HEK293 (cell line): Measurements from ENCODE around the gene SEPTIN5.

ENCODE experiments used
- CTCF ChIA-PET: fragments of 350-600 bp; formaldehyde crosslinking; extraction: SDS; loops from one replicate; lab custom pipeline; 2021; ENCODE audit warnings: antibody characterized with exemption; lab: Yijun Ruan, JAX
- POLR2A ChIA-PET: fragments of 300-600 bp; formaldehyde crosslinking; extraction: SDS; loops from one replicate; lab custom pipeline; 2020; ENCODE audit warnings: antibody characterized with exemption, inconsistent platforms; lab: Yijun Ruan, JAX
- H3K27ac ChIP-seq: fragments of 200-500 bp; sonication (Bioruptor generic); 2 replicates; pipeline ENCODE4 v1.5.1; 2014; ENCODE audit warnings: low read depth, low read length, control low read depth, inconsistent platforms; ENCODE audit errors: extremely low read depth
- H3K36me3 ChIP-seq, 2 experiments: fragments of 200-500 bp in 1 of 2; sonication (Bioruptor generic) in 1 of 2; 1 replicate in 1 of 2; 2 replicates in 1 of 2; pipeline ENCODE4 v1.5.1; 2014 to 2017; ENCODE audit warnings: inconsistent platforms in 2 of 2, low read length in 2 of 2; ENCODE audit not compliant: control insufficient read depth in 2 of 2, insufficient read depth in 1 of 2
- H3K4me1 ChIP-seq: fragments of 200-500 bp; sonication (Bioruptor generic); 2 replicates; pipeline ENCODE4 v1.5.1; 2014; ENCODE audit warnings: mild to moderate bottlenecking, low read length, inconsistent platforms; ENCODE audit not compliant: control insufficient read depth, insufficient read depth
- H3K4me3 ChIP-seq: 2 replicates; pipeline ENCODE4 v1.5.1; 2011; ENCODE audit warnings: low read depth, mild to moderate bottlenecking, control low read depth, low read length, moderate library complexity
- H3K9me3 ChIP-seq: fragments of 200-500 bp; sonication (Bioruptor generic); 2 replicates; pipeline ENCODE4 v1.5.1; 2014; ENCODE audit warnings: low read depth, low read length, inconsistent platforms; ENCODE audit not compliant: control insufficient read depth, insufficient read depth
- MYNN ChIP-seq: fragments of 450-650 bp; formaldehyde crosslinking; IDR thresholded peaks from 2 replicates; pipeline ENCODE4 v1.5.1; 2016; ENCODE audit warnings: missing biosample characterization, missing genetic modification characterization, borderline replicate concordance
- SCRT2 ChIP-seq: fragments of 450-650 bp; formaldehyde crosslinking; IDR thresholded peaks from 2 replicates; pipeline ENCODE4 v1.5.1; 2016; ENCODE audit warnings: missing biosample characterization, missing genetic modification characterization
- TCF7L2 ChIP-seq: IDR thresholded peaks from 2 replicates; pipeline ENCODE4 v1.6.1; 2011; ENCODE audit warnings: low read depth, mild to moderate bottlenecking, inconsistent platforms, low read length, moderate library complexity, borderline replicate concordance
- YY2 ChIP-seq: fragments of 450-650 bp; formaldehyde crosslinking; IDR thresholded peaks from 2 replicates; pipeline ENCODE4 v1.5.1; 2016; ENCODE audit warnings: missing biosample characterization, missing genetic modification characterization
- ZBTB21 ChIP-seq: fragments of 450-650 bp; formaldehyde crosslinking; IDR thresholded peaks from 2 replicates; pipeline ENCODE4 v1.5.1; 2017; ENCODE audit warnings: missing biosample characterization, missing genetic modification characterization
- ZBTB48 ChIP-seq: fragments of 450-650 bp; formaldehyde crosslinking; IDR thresholded peaks from 2 replicates; pipeline ENCODE4 v1.5.1; 2016; ENCODE audit warnings: missing biosample characterization, missing genetic modification characterization
- ZFP41 ChIP-seq: fragments of 450-650 bp; formaldehyde crosslinking; IDR thresholded peaks from 2 replicates; pipeline ENCODE4 v1.5.1; 2016; ENCODE audit warnings: missing biosample characterization, missing genetic modification characterization, borderline replicate concordance
- ZNF302 ChIP-seq: fragments of 450-650 bp; formaldehyde crosslinking; IDR thresholded peaks from 2 replicates; pipeline ENCODE4 v1.5.1; 2016; ENCODE audit warnings: missing biosample characterization, missing genetic modification characterization, low read depth
- ZNF341 ChIP-seq: fragments of 450-650 bp; formaldehyde crosslinking; IDR thresholded peaks from 2 replicates; pipeline ENCODE4; 2016; ENCODE audit warnings: low read depth, missing biosample characterization, missing genetic modification characterization
- ZNF416 ChIP-seq: fragments of 450-650 bp; formaldehyde crosslinking; IDR thresholded peaks from 2 replicates; pipeline ENCODE4 v1.5.1; 2016; ENCODE audit warnings: missing biosample characterization, missing genetic modification characterization
- ZNF423 ChIP-seq: fragments of 450-650 bp; formaldehyde crosslinking; IDR thresholded peaks from 2 replicates; pipeline ENCODE4 v1.5.1; 2016; ENCODE audit warnings: missing biosample characterization, missing genetic modification characterization
- ZNF521 ChIP-seq: fragments of 450-650 bp; formaldehyde crosslinking; IDR thresholded peaks from 2 replicates; pipeline ENCODE4 v1.5.1; 2017; ENCODE audit warnings: missing biosample characterization, mild to moderate bottlenecking, missing genetic modification characterization
- ZNF530 ChIP-seq: fragments of 450-650 bp; formaldehyde crosslinking; IDR thresholded peaks from 2 replicates; pipeline ENCODE4 v1.5.1; 2016; ENCODE audit warnings: low read depth, missing biosample characterization, missing genetic modification characterization
- ZNF548 ChIP-seq: fragments of 450-650 bp; formaldehyde crosslinking; IDR thresholded peaks from 2 replicates; pipeline ENCODE4 v1.5.1; 2016; ENCODE audit warnings: missing biosample characterization, missing genetic modification characterization
- ZNF555 ChIP-seq: fragments of 450-650 bp; formaldehyde crosslinking; conservative IDR thresholded peaks from 2 replicates; pipeline ENCODE4 v1.5.1; 2017; ENCODE audit warnings: missing biosample characterization, mild to moderate bottlenecking, missing genetic modification characterization, inconsistent platforms
- ZNF610 ChIP-seq: fragments of 450-650 bp; formaldehyde crosslinking; IDR thresholded peaks from 2 replicates; pipeline ENCODE4 v1.5.1; 2016; ENCODE audit warnings: missing biosample characterization, missing genetic modification characterization, borderline replicate concordance
- ZNF654 ChIP-seq: fragments of 450-650 bp; formaldehyde crosslinking; IDR thresholded peaks from 2 replicates; pipeline ENCODE4 v1.5.1; 2016; ENCODE audit warnings: low read depth, missing biosample characterization, missing genetic modification characterization
- ZSCAN23 ChIP-seq: fragments of 450-650 bp; formaldehyde crosslinking; IDR thresholded peaks from 2 replicates; pipeline ENCODE4 v1.5.1; 2016; ENCODE audit warnings: missing biosample characterization, missing genetic modification characterization
- ZSCAN30 ChIP-seq: fragments of 450-650 bp; IDR thresholded peaks from 2 replicates; pipeline ENCODE4 v1.5.1; 2018; ENCODE audit warnings: missing biosample characterization, mild to moderate bottlenecking, missing genetic modification characterization, moderate library complexity
- TF ChIP-seq, protein P1 (sequence below): fragments of 450-650 bp; formaldehyde crosslinking; IDR thresholded peaks from 2 replicates; pipeline ENCODE4 v1.5.1; 2016; ENCODE audit warnings: missing biosample characterization, missing genetic modification characterization
- TF ChIP-seq, protein P2 (sequence below): IDR thresholded peaks from 2 replicates; pipeline ENCODE4 v1.6.1; 2011; ENCODE audit warnings: mild to moderate bottlenecking, low read depth, low read length, borderline replicate concordance
- TF ChIP-seq, protein P3 (sequence below): fragments of 450-650 bp; formaldehyde crosslinking; IDR thresholded peaks from 2 replicates; pipeline ENCODE4 v1.5.1; 2016; ENCODE audit warnings: missing biosample characterization, missing genetic modification characterization
- TF ChIP-seq, protein P4 (sequence below): fragments of 450-650 bp; formaldehyde crosslinking; IDR thresholded peaks from 2 replicates; pipeline ENCODE4 v1.5.1; 2016; ENCODE audit warnings: missing biosample characterization, missing genetic modification characterization
- TF ChIP-seq, protein P5 (sequence below): fragments of 450-650 bp; formaldehyde crosslinking; IDR thresholded peaks from 2 replicates; pipeline ENCODE4 v1.5.1; 2016; ENCODE audit warnings: missing biosample characterization, missing genetic modification characterization

SEPTIN5 gene

DNA sequence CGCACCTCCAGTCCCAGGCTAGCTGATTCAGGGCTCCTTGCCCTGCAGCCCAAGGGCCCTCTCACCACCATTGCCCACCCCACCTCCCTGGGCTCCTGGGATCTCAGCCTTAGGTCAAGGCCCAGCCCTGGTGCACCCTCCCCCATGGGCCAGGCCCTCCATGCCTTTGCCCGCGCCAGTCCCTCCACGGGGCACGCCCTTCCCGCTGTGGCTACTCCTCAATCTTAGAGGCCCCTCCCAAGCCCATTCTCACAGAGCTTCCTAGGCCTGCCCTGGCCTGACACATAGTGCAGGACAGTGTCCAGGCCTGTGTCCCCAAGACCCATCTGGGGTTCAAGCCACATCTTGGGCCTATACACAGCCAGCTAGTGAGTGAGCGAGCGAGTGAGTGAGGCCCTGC lies 15.9 kb downstream of the SEPTIN5 start (continued):
- TF ChIP-seq ZFP41 (tag by site-specific recombination) (no peak), ZNF548 (tag by site-specific recombination) (no peak), YY2 (tag by site-specific recombination) (no peak), ZNF521 (no peak), ZNF302 (tag by site-specific recombination) (no peak), MYNN (tag by site-specific recombination) (no peak), TCF7L2 (no peak), ZNF555 (tag by site-specific recombination) (no peak), ZNF423 (tag by site-specific recombination) (no peak), ZBTB48 (tag by site-specific recombination) (no peak)
- TF ChIP-seq, protein P1, sequence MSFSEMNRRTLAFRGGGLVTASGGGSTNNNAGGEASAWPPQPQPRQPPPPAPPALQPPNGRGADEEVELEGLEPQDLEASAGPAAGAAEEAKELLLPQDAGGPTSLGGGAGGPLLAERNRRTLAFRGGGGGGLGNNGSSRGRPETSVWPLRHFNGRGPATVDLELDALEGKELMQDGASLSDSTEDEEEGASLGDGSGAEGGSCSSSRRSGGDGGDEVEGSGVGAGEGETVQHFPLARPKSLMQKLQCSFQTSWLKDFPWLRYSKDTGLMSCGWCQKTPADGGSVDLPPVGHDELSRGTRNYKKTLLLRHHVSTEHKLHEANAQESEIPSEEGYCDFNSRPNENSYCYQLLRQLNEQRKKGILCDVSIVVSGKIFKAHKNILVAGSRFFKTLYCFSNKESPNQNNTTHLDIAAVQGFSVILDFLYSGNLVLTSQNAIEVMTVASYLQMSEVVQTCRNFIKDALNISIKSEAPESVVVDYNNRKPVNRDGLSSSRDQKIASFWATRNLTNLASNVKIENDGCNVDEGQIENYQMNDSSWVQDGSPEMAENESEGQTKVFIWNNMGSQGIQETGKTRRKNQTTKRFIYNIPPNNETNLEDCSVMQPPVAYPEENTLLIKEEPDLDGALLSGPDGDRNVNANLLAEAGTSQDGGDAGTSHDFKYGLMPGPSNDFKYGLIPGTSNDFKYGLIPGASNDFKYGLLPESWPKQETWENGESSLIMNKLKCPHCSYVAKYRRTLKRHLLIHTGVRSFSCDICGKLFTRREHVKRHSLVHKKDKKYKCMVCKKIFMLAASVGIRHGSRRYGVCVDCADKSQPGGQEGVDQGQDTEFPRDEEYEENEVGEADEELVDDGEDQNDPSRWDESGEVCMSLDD (tag by site-specific recombination) = no peak

DNA sequence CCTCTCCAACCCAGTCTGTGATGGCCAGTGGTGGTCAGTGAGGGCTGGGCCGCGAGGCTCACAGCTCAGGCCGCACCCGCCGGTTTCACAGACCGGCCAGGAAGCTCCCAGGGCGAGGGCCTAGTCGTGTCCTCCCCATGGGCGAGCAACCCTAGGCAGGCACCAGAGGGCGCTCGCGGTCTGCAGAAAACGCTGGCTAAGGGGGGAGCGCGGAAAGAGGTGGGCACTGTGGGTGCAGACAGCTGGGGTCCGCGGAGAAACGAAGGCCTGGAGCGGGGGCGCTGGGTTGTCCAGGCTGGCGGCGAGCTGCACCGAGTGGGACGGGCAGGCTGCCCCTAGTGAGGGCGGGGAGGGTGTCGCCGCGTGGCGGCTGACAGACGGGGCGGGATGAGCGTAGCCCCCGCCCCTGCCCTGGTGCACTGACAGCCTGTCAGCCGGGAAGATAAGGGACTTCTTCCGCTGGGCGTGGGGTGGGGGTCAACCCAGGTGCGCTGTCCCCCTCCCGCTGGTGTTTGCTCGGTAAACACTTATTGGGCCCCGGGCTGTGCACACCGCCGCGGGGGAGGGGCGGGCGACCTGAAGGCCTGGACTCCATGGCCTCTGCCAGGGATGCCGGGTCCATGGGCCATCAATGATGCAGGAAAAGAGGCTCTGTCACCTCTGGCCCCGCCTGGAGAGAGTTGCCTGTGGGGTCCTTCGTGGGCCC lies 16.5 kb downstream of the SEPTIN5 start:
- Histone ChIP-seq H3K9me3 (no peaks in the 10 kb centered on the region), H3K36me3 (no peaks in the 10 kb centered on the region), H3K4me3 (peak overlapping the region; percentile 38), H3K27ac (no peak overlapping the region), H3K4me1 (no peaks in the 10 kb centered on the region)
- ChIA-PET POLR2A (interaction anchor here (0.6 to 1.8 kb wide), 11 partner anchors 20 to 387 kb away, joined by 3 to 8 read pairs (median 4); partner anchors contain the start of genes COMT, GNB1L, RTL10 and TXNRD2), CTCF (interaction anchor here (0.5 to 7.5 kb wide), 86 partner anchors 8 to 1070 kb away, joined by 3 to 184 read pairs (median 6); partner anchors contain the start of genes COMT and TXNRD2)
- TF ChIP-seq ZBTB21 (tag by site-specific recombination) (no peak), ZSCAN30 (peak; percentile 5; the same call in 1 of the 2 replicates), ZNF341 (no peak), ZNF416 (no peak), ZNF610 (tag by site-specific recombination) (0 out of 2 replicates have a peak, but pooled peaks have one; percentile 33), SCRT2 (no peak), ZNF530 (no peak), ZSCAN23 (no peak), ZNF654 (tag by site-specific recombination) (peak; percentile 95)
- TF ChIP-seq, protein P2, sequence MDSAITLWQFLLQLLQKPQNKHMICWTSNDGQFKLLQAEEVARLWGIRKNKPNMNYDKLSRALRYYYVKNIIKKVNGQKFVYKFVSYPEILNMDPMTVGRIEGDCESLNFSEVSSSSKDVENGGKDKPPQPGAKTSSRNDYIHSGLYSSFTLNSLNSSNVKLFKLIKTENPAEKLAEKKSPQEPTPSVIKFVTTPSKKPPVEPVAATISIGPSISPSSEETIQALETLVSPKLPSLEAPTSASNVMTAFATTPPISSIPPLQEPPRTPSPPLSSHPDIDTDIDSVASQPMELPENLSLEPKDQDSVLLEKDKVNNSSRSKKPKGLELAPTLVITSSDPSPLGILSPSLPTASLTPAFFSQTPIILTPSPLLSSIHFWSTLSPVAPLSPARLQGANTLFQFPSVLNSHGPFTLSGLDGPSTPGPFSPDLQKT = no peak
- TF ChIP-seq, protein P3, sequence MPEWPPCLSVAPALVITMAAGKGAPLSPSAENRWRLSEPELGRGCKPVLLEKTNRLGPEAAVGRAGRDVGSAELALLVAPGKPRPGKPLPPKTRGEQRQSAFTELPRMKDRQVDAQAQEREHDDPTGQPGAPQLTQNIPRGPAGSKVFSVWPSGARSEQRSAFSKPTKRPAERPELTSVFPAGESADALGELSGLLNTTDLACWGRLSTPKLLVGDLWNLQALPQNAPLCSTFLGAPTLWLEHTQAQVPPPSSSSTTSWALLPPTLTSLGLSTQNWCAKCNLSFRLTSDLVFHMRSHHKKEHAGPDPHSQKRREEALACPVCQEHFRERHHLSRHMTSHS (tag by site-specific recombination) = no peak
- TF ChIP-seq, protein P4, sequence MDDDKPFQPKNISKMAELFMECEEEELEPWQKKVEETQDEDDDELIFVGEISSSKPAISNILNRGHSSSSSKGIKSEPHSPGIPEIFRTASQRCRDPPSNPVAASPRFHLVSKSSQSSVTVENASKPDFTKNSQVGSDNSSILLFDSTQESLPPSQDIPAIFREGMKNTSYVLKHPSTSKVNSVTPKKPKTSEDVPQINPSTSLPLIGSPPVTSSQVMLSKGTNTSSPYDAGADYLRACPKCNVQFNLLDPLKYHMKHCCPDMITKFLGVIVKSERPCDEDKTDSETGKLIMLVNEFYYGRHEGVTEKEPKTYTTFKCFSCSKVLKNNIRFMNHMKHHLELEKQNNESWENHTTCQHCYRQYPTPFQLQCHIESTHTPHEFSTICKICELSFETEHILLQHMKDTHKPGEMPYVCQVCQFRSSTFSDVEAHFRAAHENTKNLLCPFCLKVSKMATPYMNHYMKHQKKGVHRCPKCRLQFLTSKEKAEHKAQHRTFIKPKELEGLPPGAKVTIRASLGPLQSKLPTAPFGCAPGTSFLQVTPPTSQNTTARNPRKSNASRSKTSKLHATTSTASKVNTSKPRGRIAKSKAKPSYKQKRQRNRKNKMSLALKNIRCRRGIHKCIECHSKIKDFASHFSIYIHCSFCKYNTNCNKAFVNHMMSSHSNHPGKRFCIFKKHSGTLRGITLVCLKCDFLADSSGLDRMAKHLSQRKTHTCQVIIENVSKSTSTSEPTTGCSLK (tag by site-specific recombination) = no peak
- TF ChIP-seq, protein P5, sequence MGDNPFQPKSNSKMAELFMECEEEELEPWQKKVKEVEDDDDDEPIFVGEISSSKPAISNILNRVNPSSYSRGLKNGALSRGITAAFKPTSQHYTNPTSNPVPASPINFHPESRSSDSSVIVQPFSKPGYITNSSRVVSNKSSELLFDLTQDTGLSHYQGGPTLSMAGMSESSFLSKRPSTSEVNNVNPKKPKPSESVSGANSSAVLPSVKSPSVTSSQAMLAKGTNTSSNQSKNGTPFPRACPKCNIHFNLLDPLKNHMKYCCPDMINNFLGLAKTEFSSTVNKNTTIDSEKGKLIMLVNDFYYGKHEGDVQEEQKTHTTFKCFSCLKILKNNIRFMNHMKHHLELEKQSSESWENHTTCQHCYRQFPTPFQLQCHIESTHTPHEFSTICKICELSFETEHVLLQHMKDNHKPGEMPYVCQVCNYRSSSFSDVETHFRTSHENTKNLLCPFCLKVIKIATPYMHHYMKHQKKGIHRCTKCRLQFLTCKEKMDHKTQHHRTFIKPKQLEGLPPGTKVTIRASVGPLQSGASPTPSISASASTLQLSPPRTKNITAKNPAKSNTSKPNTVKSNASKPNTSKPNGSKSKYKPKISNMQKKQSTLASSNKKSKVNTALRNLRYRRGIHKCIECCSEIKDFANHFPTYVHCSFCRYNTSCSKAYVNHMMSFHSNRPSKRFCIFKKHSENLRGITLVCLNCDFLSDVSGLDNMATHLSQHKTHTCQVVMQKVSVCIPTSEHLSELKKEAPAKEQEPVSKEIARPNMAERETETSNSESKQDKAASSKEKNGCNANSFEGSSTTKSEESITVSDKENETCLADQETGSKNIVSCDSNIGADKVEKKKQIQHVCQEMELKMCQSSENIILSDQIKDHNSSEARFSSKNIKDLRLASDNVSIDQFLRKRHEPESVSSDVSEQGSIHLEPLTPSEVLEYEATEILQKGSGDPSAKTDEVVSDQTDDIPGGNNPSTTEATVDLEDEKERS = no peak
